GM18511 (cell line): ENCODE results near the gene KNG1.
A peak's percentile ranks its signal among the peaks of the same experiment; 100 is the strongest.
"Not testable (repeated sequence)": the region's sequence is repeated elsewhere in the genome, so short reads cannot be mapped to it uniquely, and the experiment has no call there.

Experiments
- ATAC-seq: cut with Tn5 transposase; IDR thresholded peaks from one replicate; pipeline ENCODE4 v1.9.1; 2021; ENCODE audit warnings: mild to moderate bottlenecking, moderate library complexity; ENCODE audit not compliant: unreplicated experiment

The KNG1 gene

DNA sequence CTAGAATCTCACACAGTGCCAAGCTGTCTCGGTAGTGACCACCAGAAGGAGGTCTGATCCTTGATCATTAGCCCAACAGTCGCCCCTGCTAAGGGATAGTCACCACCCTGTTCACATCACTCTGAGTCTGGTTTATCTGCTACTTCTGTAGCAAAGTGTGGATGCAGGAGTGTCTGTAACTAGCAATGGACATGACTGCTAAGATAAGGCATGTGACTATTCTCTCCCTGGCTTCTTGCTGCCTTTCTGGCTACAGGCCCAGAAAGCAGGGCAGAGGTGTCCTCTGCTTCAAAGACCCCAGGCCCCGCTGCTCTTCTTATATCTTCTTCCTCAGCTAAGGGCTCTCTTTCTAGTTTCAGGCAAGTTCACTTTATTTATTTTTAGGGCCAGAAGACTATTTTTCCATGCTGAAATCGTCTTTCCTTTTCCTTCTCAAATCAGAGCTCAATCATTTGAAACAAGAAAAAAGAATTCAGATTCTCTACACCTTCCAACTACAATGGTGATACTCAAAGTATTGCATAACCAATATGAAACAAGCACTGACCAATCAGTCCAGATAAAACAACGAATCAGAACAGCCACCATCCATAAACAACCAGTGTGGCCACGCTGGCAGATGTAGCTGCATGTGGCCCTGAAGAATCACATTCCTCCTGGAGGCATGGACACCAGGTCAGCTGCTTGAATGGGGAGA, 8.0 kb upstream of the KNG1 start:
- no peak for ATAC-seq

GRCh38 chr3:186710694-186711093, 6.5 kb upstream of the KNG1 start:
- ATAC-seq: not testable (repeated sequence)

DNA sequence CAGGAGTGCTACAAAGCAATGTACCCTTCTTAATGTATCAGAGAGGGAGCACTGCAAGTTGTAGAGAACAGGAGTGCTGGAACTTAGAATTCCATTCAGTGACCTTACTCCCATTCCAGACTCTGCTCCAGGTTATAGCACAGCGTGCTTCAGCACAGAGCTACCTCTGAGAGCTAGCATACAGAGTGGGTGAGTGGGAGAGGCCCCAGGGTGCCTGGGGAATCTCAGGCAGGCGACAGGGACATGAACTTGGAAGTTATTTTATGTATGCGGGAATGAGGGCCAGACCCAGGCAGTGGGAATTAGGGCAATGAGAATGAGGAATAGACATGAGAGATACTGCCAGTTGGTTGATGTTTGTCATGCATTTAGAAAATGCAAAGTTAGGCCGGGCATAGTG, 3.7 kb upstream of the KNG1 start:
- ATAC-seq: no peak

- ATAC-seq: no peak
Observed at GRCh38 chr3:186719945-186720739, 3.0 kb downstream of the KNG1 start.

DNA sequence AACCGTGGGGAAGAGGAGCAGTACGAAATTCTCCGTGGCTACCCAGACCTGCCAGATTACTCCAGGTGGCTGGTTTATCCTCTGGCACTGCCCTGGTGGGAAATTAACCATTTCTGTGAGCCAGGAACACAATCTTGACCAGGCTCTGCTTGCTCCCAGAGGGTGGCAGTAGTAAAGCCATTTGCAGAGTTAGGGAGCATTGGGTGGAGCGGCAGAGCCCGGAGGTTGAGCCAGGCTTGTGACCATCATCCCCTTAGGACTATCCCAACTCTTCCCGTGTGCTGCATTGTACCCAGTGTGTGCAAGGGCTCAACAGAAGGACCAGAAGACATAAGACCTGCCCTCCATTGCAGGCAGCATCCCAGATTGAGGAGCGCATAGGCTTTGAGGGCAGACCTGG, 5.3 kb downstream of the KNG1 start:
- ATAC-seq: no peak

DNA sequence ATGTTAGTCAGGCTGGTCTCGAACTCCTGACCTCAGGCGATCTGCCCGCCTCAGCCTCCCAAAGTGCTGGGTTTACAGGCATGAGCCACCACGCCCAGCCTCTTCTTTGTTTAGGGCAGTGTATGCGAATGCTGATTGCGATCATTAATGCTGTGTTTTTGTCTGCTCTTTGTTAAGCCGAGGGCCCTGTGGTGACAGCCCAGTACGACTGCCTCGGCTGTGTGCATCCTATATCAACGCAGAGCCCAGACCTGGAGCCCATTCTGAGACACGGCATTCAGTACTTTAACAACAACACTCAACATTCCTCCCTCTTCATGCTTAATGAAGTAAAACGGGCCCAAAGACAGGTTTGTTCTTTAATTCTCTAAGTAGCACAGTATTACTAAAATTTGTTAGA, 7.8 kb downstream of the KNG1 start:
- no peak for ATAC-seq

GRCh38 chr3:186732169-186732766, 15.1 kb downstream of the KNG1 start:
- no peak for ATAC-seq

GRCh38 chr3:186742618-186743380, 25.6 kb downstream of the KNG1 start:
- ATAC-seq: no peak

GRCh38 chr3:186743666-186744065, 26.5 kb downstream of the KNG1 start:
- no peak for ATAC-seq

DNA sequence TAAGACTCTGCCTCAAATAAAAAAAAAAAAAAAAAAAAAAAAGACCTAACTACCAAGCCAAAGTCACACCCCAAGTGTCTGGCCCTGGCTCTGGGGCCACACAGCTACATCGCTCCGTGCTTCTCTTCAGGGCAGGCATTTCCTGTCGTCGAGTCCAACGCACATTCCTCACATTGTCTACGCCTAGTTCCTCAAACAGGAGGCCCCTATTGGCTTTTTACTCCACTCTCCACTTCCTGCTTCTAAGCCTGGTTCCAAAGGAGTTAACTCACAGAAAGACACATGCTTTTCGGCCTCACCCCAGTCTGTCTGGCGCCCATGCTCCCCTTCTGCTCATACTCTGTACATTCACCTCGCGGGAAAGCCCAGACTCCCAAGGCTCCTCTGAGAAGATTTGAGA, 28.8 kb downstream of the KNG1 start:
- no peak for ATAC-seq

GRCh38 chr3:186750316-186750715, 33.2 kb downstream of the KNG1 start:
- ATAC-seq: no peak

DNA sequence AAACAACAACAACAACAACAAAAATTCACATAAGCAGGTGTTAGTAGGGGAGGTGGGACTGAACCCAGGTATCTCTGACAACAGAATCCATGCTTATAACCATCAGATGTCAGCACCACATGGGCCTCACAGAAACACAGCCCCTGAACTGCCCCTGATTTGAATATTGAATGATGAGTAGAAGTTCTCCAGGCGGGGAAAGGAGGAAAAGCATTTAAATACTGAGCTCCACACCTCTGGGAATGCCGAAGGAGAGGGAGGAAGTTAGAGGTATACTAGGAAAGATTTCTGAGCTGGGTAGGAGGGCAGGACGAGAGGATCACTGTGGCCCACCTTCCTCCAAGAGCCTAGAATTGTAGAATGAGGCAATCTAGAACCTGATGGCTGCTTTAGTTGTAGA, 34.3 kb downstream of the KNG1 start:
- no peak for ATAC-seq

DNA sequence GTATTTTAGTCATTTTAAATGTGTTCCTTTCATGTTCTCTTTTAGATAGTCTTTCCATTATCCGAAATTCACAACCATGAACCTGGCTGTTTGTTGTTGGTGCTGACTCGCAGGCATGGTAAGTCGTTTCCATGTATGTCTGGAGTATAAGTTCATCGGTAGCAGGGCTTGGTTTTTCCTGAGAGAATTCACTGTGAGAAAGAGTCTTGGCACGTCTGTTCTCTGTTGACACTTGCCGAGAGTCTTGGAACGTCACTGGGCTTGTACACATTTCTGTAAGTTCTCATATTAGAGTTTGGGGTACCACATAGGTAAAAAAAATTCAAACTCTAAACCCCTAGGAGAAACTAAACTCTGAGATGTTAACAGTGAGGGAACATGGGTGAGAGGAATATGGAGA, 36.8 kb downstream of the KNG1 start:
- no peak for ATAC-seq

GRCh38 chr3:186754871-186755270, 37.7 kb downstream of the KNG1 start:
- ATAC-seq: no peak

- ATAC-seq: no peak
Observed at GRCh38 chr3:186757214-186757613, 40.1 kb downstream of the KNG1 start.

DNA sequence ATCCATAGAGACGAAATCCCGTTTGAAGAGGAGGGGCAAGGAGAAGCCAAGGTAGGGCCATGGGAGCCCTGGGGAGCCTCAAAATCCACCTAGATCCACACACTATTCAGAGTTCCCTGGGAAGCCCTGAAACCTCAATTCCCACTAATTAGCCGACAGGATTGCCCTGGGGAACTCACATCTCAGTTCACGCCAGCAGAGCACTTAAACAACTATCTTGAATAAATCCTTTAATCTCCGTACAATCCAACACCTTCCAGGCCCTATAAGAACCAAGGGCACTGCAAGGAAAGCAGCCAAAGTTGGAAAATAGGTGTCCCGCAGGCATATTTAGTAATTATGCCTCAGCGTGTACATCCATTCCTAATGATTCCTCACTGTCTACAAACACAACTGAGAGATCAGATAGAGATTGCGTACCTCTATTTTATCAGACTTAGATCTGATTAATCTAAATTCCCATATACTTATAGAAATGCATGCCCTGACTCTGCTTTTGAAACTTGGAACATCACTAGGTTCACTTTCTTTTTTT, 40.6 kb downstream of the KNG1 start:
- no peak for ATAC-seq

- ATAC-seq: no peak
Observed at GRCh38 chr3:186759231-186759930, 42.2 kb downstream of the KNG1 start.

DNA sequence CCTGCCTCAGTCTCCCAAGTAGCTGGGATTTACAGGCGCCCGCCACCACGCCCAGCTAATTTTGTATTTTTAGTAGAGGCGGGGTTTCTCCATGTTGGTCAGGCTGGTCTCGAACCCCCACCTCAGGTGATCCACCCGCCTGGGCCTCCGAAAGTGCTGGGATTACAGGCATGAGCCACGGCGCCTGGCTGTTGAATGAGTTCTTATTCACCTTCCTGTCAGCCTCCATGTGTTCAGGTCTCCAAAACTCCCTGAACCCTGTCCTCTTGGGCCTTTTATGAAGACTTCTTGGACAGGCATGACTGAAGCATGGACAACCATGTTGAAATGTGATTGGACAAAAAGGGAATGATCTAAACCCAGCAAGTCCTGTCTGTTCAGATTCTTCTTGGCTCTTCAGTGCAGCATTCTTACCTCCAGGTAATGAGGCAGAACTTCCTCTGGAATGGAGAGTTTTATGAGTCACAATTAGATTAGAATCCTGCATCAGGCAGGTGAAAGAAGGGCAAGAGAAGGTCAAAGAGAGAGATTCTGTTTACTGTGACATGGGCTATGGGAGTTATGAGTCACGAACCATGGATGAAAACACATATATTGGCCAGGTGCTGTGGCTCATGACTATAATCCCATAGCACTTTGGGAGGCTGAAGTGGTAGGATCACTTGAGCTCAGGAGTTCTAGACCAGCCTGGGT, 43.1 kb downstream of the KNG1 start:
- ATAC-seq: no peak

- no peak for ATAC-seq
Observed at GRCh38 chr3:186760897-186761447, 43.8 kb downstream of the KNG1 start.

GRCh38 chr3:186772281-186772694, 55.1 kb downstream of the KNG1 start:
- peak; percentile 41 for ATAC-seq
